Vagina (tissue), 2 donors: Measurements from ENCODE around the gene NEURL3.

Experiments used
- CTCF ChIP-seq, 3 experiments: fragments of 450-650 bp in 2 of 3; fragments of 200-600 bp in 1 of 3; sonication (generic) in 1 of 3; IDR thresholded peaks; one replicate each; pipeline ENCODE4 v1.5.1; 2017 to 2019; ENCODE audit warnings: antibody characterized with exemption in 3 of 3, mild to moderate bottlenecking in 2 of 3, moderate library complexity in 2 of 3
- POLR2AphosphoS5 ChIP-seq, 2 donors: sonication (generic); formaldehyde crosslinking; IDR thresholded peaks; one replicate each; pipeline ENCODE4 v1.9.0; 2017; ENCODE audit warnings: antibody characterized with exemption in 2 of 2, mild to moderate bottlenecking in 2 of 2, low read depth in 1 of 2; ENCODE audit not compliant: insufficient read depth in 1 of 2

GRCh38 chr2:96537734-96538486, 32.8 kb upstream of the NEURL3 start:
- TF ChIP-seq POLR2AphosphoS5 (IDR thresholded peaks at IDR 0.05; ENCODE audit: insufficient read depth in 1 of 2, low read depth in 1 of 2) = no peak
- TF ChIP-seq CTCF (IDR thresholded peaks at IDR 0.05) = no peak
